A549 (cell line): ENCODE measurements around the gene PNLIPRP1.

ENCODE experiments used
- CEBPB ChIP-seq, 2 experiments: fragments of >200 bp in 1 of 2; sonication (Bioruptor Twin) in 1 of 2; formaldehyde crosslinking in 1 of 2; IDR thresholded peaks; 2 replicates each; pipeline ENCODE4 v1.6.1; 2012 to 2016
- MAFK ChIP-seq: fragments of 450-650 bp; IDR thresholded peaks from 2 replicates; pipeline ENCODE4 v1.6.1; 2014; ENCODE audit not compliant: partially characterized antibody
- POLR2A ChIP-seq: IDR thresholded peaks from 2 replicates; pipeline ENCODE4 v1.6.1; 2012; ENCODE audit warnings: mild to moderate bottlenecking, low read length
- RAD21 ChIP-seq, 2 experiments: fragments of >200 bp in 1 of 2; sonication (Bioruptor Twin) in 1 of 2; formaldehyde crosslinking in 1 of 2; IDR thresholded peaks in 1 of 2; conservative IDR thresholded peaks in 1 of 2; 2 replicates in 1 of 2; 3 replicates in 1 of 2; pipeline ENCODE4 v1.6.1; 2012 to 2018; ENCODE audit warnings: inconsistent platforms in 1 of 2
- TF ChIP-seq, protein P1 (sequence below): fragments of >200 bp; sonication (Bioruptor Twin); formaldehyde crosslinking; IDR thresholded peaks from 3 replicates; pipeline ENCODE4 v1.5.1; 2016
- TF ChIP-seq, protein P2 (sequence below): fragments of 150-350 bp; IDR thresholded peaks from 2 replicates; pipeline ENCODE4 v1.6.1; 2014; ENCODE audit warnings: low read depth, mild to moderate bottlenecking, low read length

DNA sequence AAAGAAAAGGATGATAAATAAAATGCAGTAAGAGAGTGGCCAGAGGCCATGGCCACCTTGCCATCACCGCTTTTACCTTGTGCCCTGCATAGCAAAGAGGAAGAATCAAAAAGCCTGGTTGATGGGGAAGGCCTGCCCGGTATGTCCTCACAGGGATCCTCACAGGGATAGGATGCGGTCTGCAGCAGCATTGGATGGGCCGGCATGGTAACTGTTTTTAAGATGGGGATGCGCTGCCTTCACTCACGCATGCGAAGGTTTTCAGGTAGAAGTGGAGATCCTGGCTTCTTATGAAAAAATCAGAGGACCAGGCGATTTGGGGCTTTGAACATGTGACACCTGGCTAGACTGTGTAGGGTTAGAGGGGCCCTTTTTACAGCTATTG lies 42.4 kb downstream of the PNLIPRP1 start:
- TF ChIP-seq, protein P1, sequence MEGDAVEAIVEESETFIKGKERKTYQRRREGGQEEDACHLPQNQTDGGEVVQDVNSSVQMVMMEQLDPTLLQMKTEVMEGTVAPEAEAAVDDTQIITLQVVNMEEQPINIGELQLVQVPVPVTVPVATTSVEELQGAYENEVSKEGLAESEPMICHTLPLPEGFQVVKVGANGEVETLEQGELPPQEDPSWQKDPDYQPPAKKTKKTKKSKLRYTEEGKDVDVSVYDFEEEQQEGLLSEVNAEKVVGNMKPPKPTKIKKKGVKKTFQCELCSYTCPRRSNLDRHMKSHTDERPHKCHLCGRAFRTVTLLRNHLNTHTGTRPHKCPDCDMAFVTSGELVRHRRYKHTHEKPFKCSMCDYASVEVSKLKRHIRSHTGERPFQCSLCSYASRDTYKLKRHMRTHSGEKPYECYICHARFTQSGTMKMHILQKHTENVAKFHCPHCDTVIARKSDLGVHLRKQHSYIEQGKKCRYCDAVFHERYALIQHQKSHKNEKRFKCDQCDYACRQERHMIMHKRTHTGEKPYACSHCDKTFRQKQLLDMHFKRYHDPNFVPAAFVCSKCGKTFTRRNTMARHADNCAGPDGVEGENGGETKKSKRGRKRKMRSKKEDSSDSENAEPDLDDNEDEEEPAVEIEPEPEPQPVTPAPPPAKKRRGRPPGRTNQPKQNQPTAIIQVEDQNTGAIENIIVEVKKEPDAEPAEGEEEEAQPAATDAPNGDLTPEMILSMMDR: no peak
- TF ChIP-seq MAFK (no peak), RAD21 (conservative IDR thresholded peaks at IDR 0.05 in 1 of 2, IDR thresholded peaks at IDR 0.05 in 1 of 2) (no peak), CEBPB (IDR thresholded peaks at IDR 0.05) (no peak), POLR2A (no peak)
- TF ChIP-seq, protein P2, sequence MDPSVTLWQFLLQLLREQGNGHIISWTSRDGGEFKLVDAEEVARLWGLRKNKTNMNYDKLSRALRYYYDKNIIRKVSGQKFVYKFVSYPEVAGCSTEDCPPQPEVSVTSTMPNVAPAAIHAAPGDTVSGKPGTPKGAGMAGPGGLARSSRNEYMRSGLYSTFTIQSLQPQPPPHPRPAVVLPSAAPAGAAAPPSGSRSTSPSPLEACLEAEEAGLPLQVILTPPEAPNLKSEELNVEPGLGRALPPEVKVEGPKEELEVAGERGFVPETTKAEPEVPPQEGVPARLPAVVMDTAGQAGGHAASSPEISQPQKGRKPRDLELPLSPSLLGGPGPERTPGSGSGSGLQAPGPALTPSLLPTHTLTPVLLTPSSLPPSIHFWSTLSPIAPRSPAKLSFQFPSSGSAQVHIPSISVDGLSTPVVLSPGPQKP: no peak
